Sciatic nerve (tissue), 2 donors: ENCODE data around the gene SEPTIN2. TPM values are rescaled to one million over a fixed set of nuclear protein-coding genes. Genes with fewer than 3 reads are reported as not detected.

Source experiments
- ATAC-seq: fragments of 200-7000 bp; cut with Tn5 transposase; one replicate; pipeline ENCODE4 v1.9.1; 2020; ENCODE audit warnings: mild to moderate bottlenecking, moderate library complexity
- DNase-seq: peaks from one replicate; pipeline ENCODE4 v3.0.0-alpha.2; 2020; ENCODE audit warnings: low spot score
- intact Hi-C: fragments of 100-400 bp; cut with DNase I; formaldehyde crosslinking; loops from one replicate; pipeline ENCODE4 v1.14.2; 2022
- total RNA-seq: library from RNA; stranded (reverse); fragmentation: NEBNext Ultra II Directional; extraction: Animal tissue kit (Norgen Biotek cat#: 25700); gene quantifications from one replicate; pipeline ENCODE4 v1.2.1, GENCODE V29; 2021
- donor health status: DM: no; HTN: no; CAD: no.
- donor health status: DM: no; HTN: no; CAD: no.

Gene SEPTIN2
- total RNA-seq, 1 donor from 2014 or later, result 315 TPM

- ATAC-seq (peak; percentile 49), DNase-seq (no peak)
- intact Hi-C loops, result no loop called here
Measured at GRCh38 chr2:241339839-241340630, 24.3 kb downstream of the SEPTIN2 start.

GRCh38 chr2:241340631-241341163, 25.0 kb downstream of the SEPTIN2 start:
- peak; percentile 42 for ATAC-seq
- intact Hi-C loops, result no loop called here
- no peak for DNase-seq

- ATAC-seq, result no peak
- intact Hi-C loops, result no loop called here
- DNase-seq, result no peak
Measured at GRCh38 chr2:241344925-241345651, 29.4 kb downstream of the SEPTIN2 start.

- DNase-seq, result no peak
- intact Hi-C loops, result no loop called here
- no peak for ATAC-seq
Measured at GRCh38 chr2:241349941-241350340, 34.2 kb downstream of the SEPTIN2 start.

- ATAC-seq (no peak), DNase-seq (no peak)
- intact Hi-C loops, result no loop called here
Measured at GRCh38 chr2:241350530-241350877, 34.8 kb downstream of the SEPTIN2 start.

GRCh38 chr2:241350878-241351639, 35.3 kb downstream of the SEPTIN2 start:
- DNase-seq (no peak), ATAC-seq (no peak)
- intact Hi-C loops, result no loop called here

GRCh38 chr2:241351640-241352031, 35.9 kb downstream of the SEPTIN2 start:
- intact Hi-C loops, result no loop called here
- ATAC-seq (no peak), DNase-seq (no peak)

- ATAC-seq (no peak), DNase-seq (no peak)
- intact Hi-C loops, result no loop called here
Measured at GRCh38 chr2:241352227-241352626, 36.5 kb downstream of the SEPTIN2 start.

- intact Hi-C loops, result no loop called here
- DNase-seq (peak; percentile 90), ATAC-seq (peak; percentile 57)
Measured at GRCh38 chr2:241354668-241355658, 39.2 kb downstream of the SEPTIN2 start.

GRCh38 chr2:241355983-241356870, 40.5 kb downstream of the SEPTIN2 start, which contains the start of gene FARP2:
FARP2 (plus strand) TSS chr2:241356285; CDS start chr2:241373108, 16,823 bp downstream.
- ATAC-seq, result peak; percentile 95
- peak; percentile 100 for DNase-seq
- intact Hi-C loops, result no loop called here

- ATAC-seq, result no peak
- intact Hi-C loops, result no loop called here
- DNase-seq, result no peak
Measured at GRCh38 chr2:241356871-241357260, 41.1 kb downstream of the SEPTIN2 start.

GRCh38 chr2:241357531-241357930, 41.8 kb downstream of the SEPTIN2 start:
- ATAC-seq (no peak), DNase-seq (no peak)
- intact Hi-C loops, result no loop called here

- intact Hi-C loops, result no loop called here
- ATAC-seq, result no peak
- DNase-seq, result no peak
Measured at GRCh38 chr2:241358470-241358869, 42.7 kb downstream of the SEPTIN2 start.

- DNase-seq (no peak), ATAC-seq (no peak)
- intact Hi-C loops, result no loop called here
Measured at GRCh38 chr2:241359481-241360045, 43.8 kb downstream of the SEPTIN2 start.

GRCh38 chr2:241363426-241363825, 47.7 kb downstream of the SEPTIN2 start:
- intact Hi-C loops, result no loop called here
- ATAC-seq (no peak), DNase-seq (no peak)

- ATAC-seq (no peak), DNase-seq (no peak)
- intact Hi-C loops, result no loop called here
Measured at GRCh38 chr2:241364781-241365180, 49.1 kb downstream of the SEPTIN2 start.

- no peak for DNase-seq
- intact Hi-C loops, result no loop called here
Measured at GRCh38 chr2:241366678-241367077, 51.0 kb downstream of the SEPTIN2 start.

More at GRCh38 chr2:241366678-241367077, 51.0 kb downstream of the SEPTIN2 start:
- no peak for ATAC-seq
